HepG2 (cell line): Measurements from ENCODE around the gene STYXL1. TPM values are rescaled to one million over a fixed set of nuclear protein-coding genes. Genes with fewer than 3 reads are reported as not detected.

Experiments
- ARNTL ChIP-seq: sonication (generic); formaldehyde crosslinking; IDR thresholded peaks from 2 replicates; pipeline ENCODE4 v1.4.0; 2020; ENCODE audit warnings: mild to moderate bottlenecking, missing genetic modification reagents
- CAMTA2 ChIP-seq: sonication (generic); formaldehyde crosslinking; IDR thresholded peaks from 2 replicates; pipeline ENCODE4 v1.4.0; 2020; ENCODE audit warnings: mild to moderate bottlenecking, missing genetic modification reagents, borderline replicate concordance
- ETV5 ChIP-seq: IDR thresholded peaks from 2 replicates; pipeline ENCODE4 v1.6.1; 2018; ENCODE audit warnings: missing biosample characterization, missing genetic modification reagents, inconsistent platforms, borderline replicate concordance
- FOXA3 ChIP-seq: IDR thresholded peaks from 2 replicates; pipeline ENCODE4 v1.6.1; 2016; ENCODE audit warnings: missing genetic modification reagents, missing compliant biosample characterization
- IRX3 ChIP-seq: sonication (generic); formaldehyde crosslinking; IDR thresholded peaks from 2 replicates; pipeline ENCODE4 v1.8.1; 2023; ENCODE audit warnings: mild to moderate bottlenecking, low read depth, missing genetic modification reagents, borderline replicate concordance
- KLF6 ChIP-seq: IDR thresholded peaks from 2 replicates; pipeline ENCODE4 v1.8.0; 2016; ENCODE audit warnings: missing biosample characterization, missing genetic modification reagents
- MAFK ChIP-seq, 2 experiments: IDR thresholded peaks in 1 of 2; conservative IDR thresholded peaks in 1 of 2; 2 replicates each; pipeline ENCODE4 v1.6.1; 2011; ENCODE audit warnings: improper control_type of control experiment in 2 of 2, low read length in 2 of 2
- NFKBIZ ChIP-seq: IDR thresholded peaks from 2 replicates; pipeline ENCODE4 v1.6.1; 2018; ENCODE audit warnings: missing genetic modification reagents, missing compliant biosample characterization
- PAX8 ChIP-seq: sonication (generic); formaldehyde crosslinking; IDR thresholded peaks from 2 replicates; pipeline ENCODE4 v1.8.0; 2022; ENCODE audit warnings: mild to moderate bottlenecking, missing genetic modification reagents, borderline replicate concordance
- SNRNP70 ChIP-seq: fragments of 200-400 bp; formaldehyde crosslinking; IDR thresholded peaks from 2 replicates; pipeline ENCODE4 v1.6.1; 2017; ENCODE audit warnings: mild to moderate bottlenecking, low read depth, low read length, moderate library complexity
- SPEN ChIP-seq: sonication (generic); formaldehyde crosslinking; IDR thresholded peaks from 2 replicates; pipeline ENCODE4 v1.5.1; 2020; ENCODE audit warnings: low read depth, mild to moderate bottlenecking, missing genetic modification reagents
- ZNF337 ChIP-seq: sonication (generic); formaldehyde crosslinking; IDR thresholded peaks from 2 replicates; pipeline ENCODE4 v1.5.1; 2020; ENCODE audit warnings: missing genetic modification reagents, low read depth, mild to moderate bottlenecking, borderline replicate concordance
- ZNF605 ChIP-seq: sonication (generic); formaldehyde crosslinking; IDR thresholded peaks from 2 replicates; pipeline ENCODE4 v1.8.0; 2022; ENCODE audit warnings: mild to moderate bottlenecking, missing genetic modification reagents
- ZNF619 ChIP-seq: sonication (generic); formaldehyde crosslinking; IDR thresholded peaks from 2 replicates; pipeline ENCODE4 v1.4.0; 2020; ENCODE audit warnings: mild to moderate bottlenecking, missing genetic modification reagents
- polyA plus RNA-seq, 8 experiments: library from polyadenylated mRNA; depleted of rRNA in 3 of 8; stranded (reverse) in 7 of 8; unstranded in 1 of 8; fragments of >200 nt; fragmentation: Illumina TruSeq in 4 of 8; extraction: Trizol in 4 of 8; gene quantifications; 2 replicates each; pipeline versions ENCODE4 v1.2.1 to v1.2.3, GENCODE V29; 2011 to 2016; ENCODE audit warnings: low read depth in 4 of 8, missing spikeins in 1 of 8, mixed read lengths in 1 of 8; ENCODE audit not compliant: insufficient read depth in 1 of 8
- total RNA-seq, 5 experiments: library from RNA; depleted of rRNA; stranded (reverse); fragments of >200 nt; fragmentation: Illumina TruSeq; extraction: Trizol; gene quantifications; 2 replicates each; pipeline ENCODE4 v1.2.3, GENCODE V29; 2016; ENCODE audit warnings: low read depth in 1 of 5
- TF ChIP-seq, protein P1 (sequence below): sonication (generic); formaldehyde crosslinking; IDR thresholded peaks from 2 replicates; pipeline ENCODE4 v1.9.0; 2021; ENCODE audit warnings: missing genetic modification reagents, borderline replicate concordance
- TF ChIP-seq, protein P2 (sequence below), 2 experiments: sonication (generic) in 1 of 2; formaldehyde crosslinking in 1 of 2; IDR thresholded peaks; 2 replicates each; pipeline versions ENCODE4 v1.4.0 to v1.6.1; 2016 to 2020; ENCODE audit warnings: borderline replicate concordance in 1 of 2, low read depth in 1 of 2, mild to moderate bottlenecking in 1 of 2, missing genetic modification reagents in 1 of 2
- TF ChIP-seq, protein P3 (sequence below): sonication (generic); formaldehyde crosslinking; IDR thresholded peaks from 2 replicates; pipeline ENCODE4 v1.8.0; 2022; ENCODE audit warnings: missing genetic modification reagents, mild to moderate bottlenecking, inconsistent platforms, borderline replicate concordance
- TF ChIP-seq, protein P4 (sequence below): sonication (generic); IDR thresholded peaks from 2 replicates; pipeline ENCODE4 v1.6.1; 2016; ENCODE audit warnings: low read depth, borderline replicate concordance

STYXL1 gene
- total and polyA plus RNA-seq, 2 of the 13 experiments (the other 11 are each of a cell fraction or from before 2014, with no cell fraction given) = 23.9 to 38.3 TPM

DNA sequence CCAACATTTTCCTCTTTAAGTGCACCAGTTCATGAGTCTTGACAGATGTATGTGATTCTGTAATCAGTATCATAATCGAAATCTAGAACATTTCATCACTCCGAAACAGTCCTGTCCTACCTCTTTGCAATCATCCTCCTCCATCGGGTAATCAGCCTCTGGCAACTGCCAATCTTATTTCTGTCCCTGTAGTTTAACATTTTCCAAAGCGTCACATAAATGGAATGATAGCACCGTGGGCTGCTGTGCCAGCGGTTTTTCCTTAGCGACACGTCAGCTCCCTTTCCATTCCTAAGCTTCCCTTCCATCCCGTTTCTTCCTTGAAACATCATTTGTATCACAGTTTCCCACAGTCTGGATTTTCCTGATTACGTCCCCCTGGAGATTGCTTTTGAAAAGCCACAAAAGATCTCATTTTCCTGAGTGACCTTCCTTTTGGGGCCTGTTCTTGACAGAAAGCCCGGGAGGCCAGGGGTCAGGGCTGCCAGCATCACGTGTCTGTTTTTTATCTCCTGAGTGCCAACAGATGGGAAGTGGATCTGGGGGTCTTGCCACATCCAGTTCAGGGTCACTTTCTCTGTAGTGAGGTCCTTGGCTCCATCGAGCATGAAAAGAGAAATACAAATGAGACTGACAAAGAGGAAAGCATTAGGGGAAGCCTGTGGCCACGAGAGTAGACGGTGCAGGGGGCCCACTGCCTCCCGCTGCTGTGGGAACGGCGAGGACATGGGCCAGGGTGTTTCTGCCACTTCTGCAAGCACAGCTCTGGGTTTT is 85.0 kb downstream of the STYXL1 start (continued):
- 0 out of 2 replicates have a peak, but pooled peaks have one; percentile 46 for TF ChIP-seq KLF6 (CRISPR knock-in tag)
- TF ChIP-seq ARNTL (CRISPR knock-in tag) = peak; percentile 94
- TF ChIP-seq ETV5 (CRISPR knock-in tag) = no peak
- TF ChIP-seq, protein P1, sequence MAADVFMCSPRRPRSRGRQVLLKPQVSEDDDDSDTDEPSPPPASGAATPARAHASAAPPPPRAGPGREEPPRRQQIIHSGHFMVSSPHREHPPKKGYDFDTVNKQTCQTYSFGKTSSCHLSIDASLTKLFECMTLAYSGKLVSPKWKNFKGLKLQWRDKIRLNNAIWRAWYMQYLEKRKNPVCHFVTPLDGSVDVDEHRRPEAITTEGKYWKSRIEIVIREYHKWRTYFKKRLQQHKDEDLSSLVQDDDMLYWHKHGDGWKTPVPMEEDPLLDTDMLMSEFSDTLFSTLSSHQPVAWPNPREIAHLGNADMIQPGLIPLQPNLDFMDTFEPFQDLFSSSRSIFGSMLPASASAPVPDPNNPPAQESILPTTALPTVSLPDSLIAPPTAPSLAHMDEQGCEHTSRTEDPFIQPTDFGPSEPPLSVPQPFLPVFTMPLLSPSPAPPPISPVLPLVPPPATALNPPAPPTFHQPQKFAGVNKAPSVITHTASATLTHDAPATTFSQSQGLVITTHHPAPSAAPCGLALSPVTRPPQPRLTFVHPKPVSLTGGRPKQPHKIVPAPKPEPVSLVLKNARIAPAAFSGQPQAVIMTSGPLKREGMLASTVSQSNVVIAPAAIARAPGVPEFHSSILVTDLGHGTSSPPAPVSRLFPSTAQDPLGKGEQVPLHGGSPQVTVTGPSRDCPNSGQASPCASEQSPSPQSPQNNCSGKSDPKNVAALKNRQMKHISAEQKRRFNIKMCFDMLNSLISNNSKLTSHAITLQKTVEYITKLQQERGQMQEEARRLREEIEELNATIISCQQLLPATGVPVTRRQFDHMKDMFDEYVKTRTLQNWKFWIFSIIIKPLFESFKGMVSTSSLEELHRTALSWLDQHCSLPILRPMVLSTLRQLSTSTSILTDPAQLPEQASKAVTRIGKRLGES (CRISPR knock-in tag) = no peak
- TF ChIP-seq ZNF605 (CRISPR knock-in tag) = 0 out of 2 replicates have a peak, but pooled peaks have one; percentile 23
- TF ChIP-seq SNRNP70 = no peak
- TF ChIP-seq MAFK (conservative IDR thresholded peaks at IDR 0.05 in 1 of 2, IDR thresholded peaks at IDR 0.05 in 1 of 2; ENCODE audit: low read length in 2 of 2) = no peak
- TF ChIP-seq, protein P2, sequence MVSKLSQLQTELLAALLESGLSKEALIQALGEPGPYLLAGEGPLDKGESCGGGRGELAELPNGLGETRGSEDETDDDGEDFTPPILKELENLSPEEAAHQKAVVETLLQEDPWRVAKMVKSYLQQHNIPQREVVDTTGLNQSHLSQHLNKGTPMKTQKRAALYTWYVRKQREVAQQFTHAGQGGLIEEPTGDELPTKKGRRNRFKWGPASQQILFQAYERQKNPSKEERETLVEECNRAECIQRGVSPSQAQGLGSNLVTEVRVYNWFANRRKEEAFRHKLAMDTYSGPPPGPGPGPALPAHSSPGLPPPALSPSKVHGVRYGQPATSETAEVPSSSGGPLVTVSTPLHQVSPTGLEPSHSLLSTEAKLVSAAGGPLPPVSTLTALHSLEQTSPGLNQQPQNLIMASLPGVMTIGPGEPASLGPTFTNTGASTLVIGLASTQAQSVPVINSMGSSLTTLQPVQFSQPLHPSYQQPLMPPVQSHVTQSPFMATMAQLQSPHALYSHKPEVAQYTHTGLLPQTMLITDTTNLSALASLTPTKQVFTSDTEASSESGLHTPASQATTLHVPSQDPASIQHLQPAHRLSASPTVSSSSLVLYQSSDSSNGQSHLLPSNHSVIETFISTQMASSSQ (IDR thresholded peaks at IDR 0.05; ENCODE audit: low read depth) = no peak
- TF ChIP-seq, protein P2 (CRISPR knock-in tag; IDR thresholded peaks at IDR 0.05; ENCODE audit: borderline replicate concordance) = peak; percentile 81; the same call in 1 of the 2 replicates
- TF ChIP-seq IRX3 (CRISPR knock-in tag) = no peak
- TF ChIP-seq NFKBIZ (CRISPR knock-in tag) = peak; percentile 40; the same call in 1 of the 2 replicates
- TF ChIP-seq, protein P3, sequence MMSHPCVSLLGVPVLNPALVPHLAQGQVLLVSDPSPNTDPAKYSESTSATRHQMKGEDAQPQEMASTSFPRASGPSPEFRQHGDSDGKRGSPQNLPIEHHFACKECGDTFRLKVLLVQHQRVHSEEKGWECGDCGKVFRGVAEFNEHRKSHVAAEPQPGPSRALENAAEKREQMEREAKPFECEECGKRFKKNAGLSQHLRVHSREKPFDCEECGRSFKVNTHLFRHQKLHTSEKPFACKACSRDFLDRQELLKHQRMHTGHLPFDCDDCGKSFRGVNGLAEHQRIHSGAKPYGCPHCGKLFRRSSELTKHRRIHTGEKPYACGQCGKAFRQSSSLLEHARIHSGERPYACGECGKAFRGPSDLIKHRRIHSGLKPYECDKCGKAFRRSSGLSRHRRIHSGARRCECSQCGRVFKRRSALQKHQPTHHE = 0 out of 2 replicates have a peak, but pooled peaks have one; percentile 45
- TF ChIP-seq SPEN (CRISPR knock-in tag) = 0 out of 2 replicates have a peak, but pooled peaks have one; percentile 21
- TF ChIP-seq PAX8 (CRISPR knock-in tag) = no peak
- TF ChIP-seq, protein P4, sequence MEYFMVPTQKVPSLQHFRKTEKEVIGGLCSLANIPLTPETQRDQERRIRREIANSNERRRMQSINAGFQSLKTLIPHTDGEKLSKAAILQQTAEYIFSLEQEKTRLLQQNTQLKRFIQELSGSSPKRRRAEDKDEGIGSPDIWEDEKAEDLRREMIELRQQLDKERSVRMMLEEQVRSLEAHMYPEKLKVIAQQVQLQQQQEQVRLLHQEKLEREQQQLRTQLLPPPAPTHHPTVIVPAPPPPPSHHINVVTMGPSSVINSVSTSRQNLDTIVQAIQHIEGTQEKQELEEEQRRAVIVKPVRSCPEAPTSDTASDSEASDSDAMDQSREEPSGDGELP = peak; percentile 69; the same call in 1 of the 2 replicates
- no peak for TF ChIP-seq ZNF619 (CRISPR knock-in tag)
- TF ChIP-seq CAMTA2 (CRISPR knock-in tag) = no peak
- no peak for TF ChIP-seq ZNF337 (CRISPR knock-in tag)
- TF ChIP-seq FOXA3 (CRISPR knock-in tag) = peak; percentile 59; the same call in 1 of the 2 replicates
